HG03280 (cell line): ENCODE data around the gene WNT2.
"Not testable (repeated sequence)": the region's sequence is repeated elsewhere in the genome, so short reads cannot be mapped to it uniquely, and the experiment has no call there.

Source experiments
- ATAC-seq: cut with Tn5 transposase; IDR thresholded peaks from one replicate; pipeline ENCODE4 v1.9.1; 2021; ENCODE audit warnings: mild to moderate bottlenecking, moderate library complexity; ENCODE audit not compliant: unreplicated experiment

The WNT2 gene

GRCh38 chr7:117270371-117270770 is 52.5 kb downstream of the WNT2 start:
- no peak for ATAC-seq

GRCh38 chr7:117269886-117270285 is 53.0 kb downstream of the WNT2 start:
- no peak for ATAC-seq

GRCh38 chr7:117269417-117269816 is 53.4 kb downstream of the WNT2 start:
- no peak for ATAC-seq

- ATAC-seq, result no peak
Observed at GRCh38 chr7:117264716-117265115, 58.1 kb downstream of the WNT2 start.

GRCh38 chr7:117262546-117262945 is 60.3 kb downstream of the WNT2 start:
- no peak for ATAC-seq

GRCh38 chr7:117259615-117260014 is 63.2 kb downstream of the WNT2 start:
- no peak for ATAC-seq

- ATAC-seq, result peak; percentile 47
Observed at GRCh38 chr7:117251687-117252086, 71.2 kb downstream of the WNT2 start.

- ATAC-seq, result no peak
Observed at GRCh38 chr7:117250801-117251200, 72.1 kb downstream of the WNT2 start.

GRCh38 chr7:117250245-117250644 is 72.6 kb downstream of the WNT2 start:
- ATAC-seq, result no peak

- no peak for ATAC-seq
Observed at GRCh38 chr7:117249696-117250095, 73.2 kb downstream of the WNT2 start.

- ATAC-seq, result no peak
Observed at GRCh38 chr7:117248829-117249228, 74.0 kb downstream of the WNT2 start.

GRCh38 chr7:117247809-117248208 is 75.0 kb downstream of the WNT2 start:
- no peak for ATAC-seq

GRCh38 chr7:117245703-117246102 is 77.2 kb downstream of the WNT2 start:
- not testable (repeated sequence) for ATAC-seq

- ATAC-seq, result no peak
Observed at GRCh38 chr7:117243390-117243789, 79.5 kb downstream of the WNT2 start.

GRCh38 chr7:117241088-117241487 is 81.8 kb downstream of the WNT2 start:
- ATAC-seq, result no peak

- ATAC-seq, result no peak
Observed at GRCh38 chr7:117238937-117239336, 83.9 kb downstream of the WNT2 start.

GRCh38 chr7:117238472-117238871 is 84.4 kb downstream of the WNT2 start:
- ATAC-seq, result no peak

GRCh38 chr7:117237646-117238045 is 85.2 kb downstream of the WNT2 start:
- ATAC-seq, result no peak

- no peak for ATAC-seq
Observed at GRCh38 chr7:117231047-117231359, 91.9 kb downstream of the WNT2 start.

- peak; percentile 51 for ATAC-seq
Observed at GRCh38 chr7:117230276-117231046, 92.4 kb downstream of the WNT2 start.

GRCh38 chr7:117229350-117229749 is 93.5 kb downstream of the WNT2 start:
- no peak for ATAC-seq

- ATAC-seq, result no peak
Observed at GRCh38 chr7:117227091-117227490, 95.8 kb downstream of the WNT2 start.

- no peak for ATAC-seq
Observed at GRCh38 chr7:117225536-117225935, 97.3 kb downstream of the WNT2 start.
